ENCODE data around the gene STRADA. TPM values are rescaled to one million over a fixed set of nuclear protein-coding genes. Genes with fewer than 3 reads are reported as not detected.

Gene STRADA
- polyA plus RNA-seq, 3 donors, result 12.5 to 51.9 (median 19.8) TPM

DNA sequence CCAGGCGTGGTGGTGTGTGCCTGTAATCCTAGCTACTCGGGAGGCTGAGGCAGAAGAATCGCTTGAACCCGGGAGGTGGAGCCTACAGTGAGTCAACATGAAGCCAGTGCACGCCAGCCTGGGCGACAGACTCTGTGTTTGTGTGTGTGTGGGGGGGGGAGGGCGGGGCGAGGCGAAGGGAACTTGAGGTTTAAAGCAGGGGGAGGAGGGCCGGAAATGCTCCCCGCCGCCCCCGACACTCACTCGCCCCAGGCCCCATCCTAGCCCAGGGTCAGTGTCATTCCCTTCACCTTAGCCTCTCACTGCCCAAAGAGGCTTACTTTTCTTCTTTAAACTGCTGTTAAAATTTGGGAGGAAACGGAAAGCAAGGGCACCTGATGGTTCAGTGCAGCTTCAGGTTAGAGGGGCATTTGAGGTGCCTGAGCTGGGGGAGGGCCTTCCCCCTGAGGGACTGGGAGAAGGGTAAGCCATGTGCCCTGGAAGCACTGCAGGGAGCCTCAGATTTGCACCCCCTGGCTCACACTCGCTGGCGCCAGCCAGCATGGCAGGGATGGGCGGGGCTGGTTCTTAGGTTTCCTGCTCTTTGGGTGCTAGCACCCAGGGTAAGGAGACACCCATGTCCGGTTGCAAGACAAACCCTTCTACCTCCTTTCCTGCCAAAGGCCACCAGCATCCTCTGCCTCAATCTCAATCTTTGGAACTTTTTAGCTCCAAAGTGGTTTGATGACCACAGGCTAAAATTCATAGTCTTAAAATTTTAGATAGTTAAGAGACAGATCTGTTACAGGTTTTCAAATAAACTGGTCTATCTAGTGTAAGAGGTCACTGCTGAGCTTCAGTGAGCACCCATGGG is 39.5 kb downstream of the STRADA start:
- Mint-ChIP-seq H3K36me3 (peaks cover 36 to 50% of the 10 kb centered on the region in 2 donors), H3K9me3 (peaks cover 0 to 2% (median 0%) of the 10 kb centered on the region in 7 donors), H3K27me3 (ENCODE audit: low read depth in 3 of 3) (no peaks in the 10 kb centered on the region), H3K27ac (peak overlapping the region; percentile 97 to 99 (median 98)), H3K4me3 (peak overlapping the region; percentile 86 to 97), H3K4me1 (peaks cover 55% of the 10 kb centered on the region)
- H3K4me2 ChIP-seq (replicated peaks; ENCODE audit: extremely low read depth, low read length, poor library complexity, severe bottlenecking), result peak overlapping the region; percentile 100
- peak overlapping the region; percentile 71 for H2AFZ ChIP-seq (ENCODE audit: insufficient read depth, low read depth, low read length, poor library complexity, severe bottlenecking)
- H3K36me3 ChIP-seq (replicated peaks in 1 of 2; ENCODE audit: control insufficient read depth in 1 of 2, insufficient read depth in 2 of 2, low read length in 2 of 2), result peaks cover 24 to 51% of the 10 kb centered on the region in 2 donors
- peaks cover 48 to 60% of the 10 kb centered on the region in 2 donors for H3K4me1 ChIP-seq (ENCODE audit: control insufficient read depth in 1 of 2, insufficient read depth in 2 of 2, low read length in 2 of 2)
- no peaks in the 10 kb centered on the region for H3K27me3 ChIP-seq (ENCODE audit: control insufficient read depth in 2 of 2, insufficient read depth in 2 of 2, low read length in 2 of 2)
- no peaks in the 10 kb centered on the region for H3K9me3 ChIP-seq (replicated peaks in 1 of 2; ENCODE audit: control insufficient read depth in 1 of 2, insufficient read depth in 1 of 2, low read length in 2 of 2)
- intact Hi-C loops (cut with micrococcal nuclease), result loop anchor here in 1 of 2 donors (5.0 kb wide), 1 partner anchor 140 kb away; the partner anchor contains the start of gene SMARCD2
- TF ChIP-seq, protein P1, sequence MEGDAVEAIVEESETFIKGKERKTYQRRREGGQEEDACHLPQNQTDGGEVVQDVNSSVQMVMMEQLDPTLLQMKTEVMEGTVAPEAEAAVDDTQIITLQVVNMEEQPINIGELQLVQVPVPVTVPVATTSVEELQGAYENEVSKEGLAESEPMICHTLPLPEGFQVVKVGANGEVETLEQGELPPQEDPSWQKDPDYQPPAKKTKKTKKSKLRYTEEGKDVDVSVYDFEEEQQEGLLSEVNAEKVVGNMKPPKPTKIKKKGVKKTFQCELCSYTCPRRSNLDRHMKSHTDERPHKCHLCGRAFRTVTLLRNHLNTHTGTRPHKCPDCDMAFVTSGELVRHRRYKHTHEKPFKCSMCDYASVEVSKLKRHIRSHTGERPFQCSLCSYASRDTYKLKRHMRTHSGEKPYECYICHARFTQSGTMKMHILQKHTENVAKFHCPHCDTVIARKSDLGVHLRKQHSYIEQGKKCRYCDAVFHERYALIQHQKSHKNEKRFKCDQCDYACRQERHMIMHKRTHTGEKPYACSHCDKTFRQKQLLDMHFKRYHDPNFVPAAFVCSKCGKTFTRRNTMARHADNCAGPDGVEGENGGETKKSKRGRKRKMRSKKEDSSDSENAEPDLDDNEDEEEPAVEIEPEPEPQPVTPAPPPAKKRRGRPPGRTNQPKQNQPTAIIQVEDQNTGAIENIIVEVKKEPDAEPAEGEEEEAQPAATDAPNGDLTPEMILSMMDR (IDR thresholded peaks at IDR 0.05), result no peak
- peak; percentile 82 to 84 (median 83) for DNase-seq
- peak overlapping the region; percentile 88 to 95 for H3K27ac ChIP-seq (ENCODE audit: low read depth in 1 of 2, low read length in 2 of 2)
- H4K20me1 ChIP-seq (ENCODE audit: insufficient read depth, low read length), result peaks cover 71% of the 10 kb centered on the region
- 8% methylated on average over 3 of the region's 19 CpGs for WGBS (ENCODE audit: insufficient coverage)
- H3K79me2 ChIP-seq (ENCODE audit: insufficient read depth, low read length), result peaks cover 53% of the 10 kb centered on the region
- H3K9ac ChIP-seq (ENCODE audit: insufficient read depth, low read length, poor library complexity, severe bottlenecking), result peak overlapping the region; percentile 91
- peak overlapping the region; percentile 50 to 100 (median 67) for H3K4me3 ChIP-seq (replicated peaks in 1 of 3; ENCODE audit: low read depth in 2 of 3, low read length in 3 of 3)

DNA sequence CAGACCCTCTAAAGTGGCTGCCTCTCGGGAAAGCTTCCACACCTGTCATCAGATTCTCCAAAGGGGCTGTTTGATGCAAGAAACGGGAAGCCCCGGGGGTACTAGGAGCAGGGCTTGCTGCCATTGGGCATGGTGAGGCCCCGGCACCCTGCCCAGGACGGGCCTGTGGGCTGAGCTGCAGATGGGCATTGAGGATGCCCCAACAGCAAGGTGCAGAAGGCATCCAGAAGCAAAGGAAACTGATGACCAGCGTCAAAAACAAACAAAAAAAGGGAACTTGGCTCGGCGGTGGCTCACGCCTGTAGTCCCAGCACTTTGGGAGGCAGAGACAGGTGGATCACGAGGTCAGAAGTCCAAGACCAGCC is 40.2 kb downstream of the STRADA start:
- 17% methylated on average over 5 of the region's 10 CpGs for WGBS (ENCODE audit: insufficient coverage)
- H3K27ac Mint-ChIP-seq, result peak overlapping the region; percentile 97 to 99 (median 98)
- intact Hi-C loops (cut with micrococcal nuclease), result loop anchor here in 1 of 2 donors (5.0 kb wide), 1 partner anchor 141 kb away; the partner anchor contains the start of gene SMARCD2
- peak overlapping the region; percentile 88 to 95 for H3K27ac ChIP-seq (ENCODE audit: low read depth in 1 of 2, low read length in 2 of 2)
- H3K27me3 ChIP-seq (ENCODE audit: control insufficient read depth in 2 of 2, insufficient read depth in 2 of 2, low read length in 2 of 2), result no peaks in the 10 kb centered on the region
- H2AFZ ChIP-seq (ENCODE audit: insufficient read depth, low read depth, low read length, poor library complexity, severe bottlenecking), result peak overlapping the region; percentile 70
- peak overlapping the region; percentile 86 to 97 for H3K4me3 Mint-ChIP-seq
- H3K4me1 Mint-ChIP-seq, result peaks cover 60% of the 10 kb centered on the region
- peaks cover 42 to 56% of the 10 kb centered on the region in 2 donors for H3K36me3 Mint-ChIP-seq
- peaks cover 75% of the 10 kb centered on the region for H4K20me1 ChIP-seq (ENCODE audit: insufficient read depth, low read length)
- peak overlapping the region; percentile 91 for H3K9ac ChIP-seq (ENCODE audit: insufficient read depth, low read length, poor library complexity, severe bottlenecking)
- peak overlapping the region; percentile 100 for H3K4me2 ChIP-seq (replicated peaks; ENCODE audit: extremely low read depth, low read length, poor library complexity, severe bottlenecking)
- TF ChIP-seq, protein P1 (IDR thresholded peaks at IDR 0.05), result no peak
- peaks cover 0 to 2% (median 0%) of the 10 kb centered on the region in 7 donors for H3K9me3 Mint-ChIP-seq
- DNase-seq, result peak; percentile 64 to 71 (median 71)
- peaks cover 58% of the 10 kb centered on the region for H3K79me2 ChIP-seq (ENCODE audit: insufficient read depth, low read length)
- H3K9me3 ChIP-seq (replicated peaks in 1 of 2; ENCODE audit: control insufficient read depth in 1 of 2, insufficient read depth in 1 of 2, low read length in 2 of 2), result no peaks in the 10 kb centered on the region
- H3K27me3 Mint-ChIP-seq (ENCODE audit: low read depth in 3 of 3), result no peaks in the 10 kb centered on the region
- H3K4me3 ChIP-seq (replicated peaks in 1 of 3; ENCODE audit: low read depth in 2 of 3, low read length in 3 of 3), result peak overlapping the region; percentile 36 to 100 (median 50)
- H3K36me3 ChIP-seq (replicated peaks in 1 of 2; ENCODE audit: control insufficient read depth in 1 of 2, insufficient read depth in 2 of 2, low read length in 2 of 2), result peaks cover 30 to 51% of the 10 kb centered on the region in 2 donors
- H3K4me1 ChIP-seq (ENCODE audit: control insufficient read depth in 1 of 2, insufficient read depth in 2 of 2, low read length in 2 of 2), result peaks cover 54 to 66% of the 10 kb centered on the region in 2 donors
